Measurements from ENCODE around the gene TBC1D9. TPM values are rescaled to one million over a fixed set of nuclear protein-coding genes. Genes with fewer than 3 reads are reported as not detected.

The TBC1D9 gene
- total RNA-seq, 1 experiment from 2014 or later, result 0.70 TPM

GRCh38 chr4:140702096-140702757 lies 54.0 kb downstream of the TBC1D9 start:
- DNase-seq (ENCODE audit: low spot score), result no peak
- ChIA-PET POLR2A (no interaction called here), CTCF (interaction anchor here (1.4 kb wide), 1 partner anchor 41 kb away, joined by 3 read pairs; no protein-coding TSS in a partner anchor)
- Mint-ChIP-seq H3K4me1 (peaks cover 10% of the 10 kb centered on the region), H3K27me3 (ENCODE audit: low read depth) (peaks cover 2% of the 10 kb centered on the region; the same call in 1 of the 2 replicates), H3K9me3 (no peaks in the 10 kb centered on the region), H3K36me3 (no peaks in the 10 kb centered on the region), H3K4me3 (no peak overlapping the region), H3K27ac (no peak overlapping the region)
- no peak for ATAC-seq
- TF ChIP-seq ERG (CRISPR knock-in tag; IDR thresholded peaks at IDR 0.05) (no peak), ZNF317 (CRISPR knock-in tag; IDR thresholded peaks at IDR 0.05; ENCODE audit: borderline replicate concordance, low read depth) (no peak)

- ChIA-PET POLR2A (no interaction called here), CTCF (no interaction called here)
- H3K36me3 Mint-ChIP-seq, result no peaks in the 10 kb centered on the region
- DNase-seq (ENCODE audit: low spot score) (no peak), ATAC-seq (no peak)
- peaks cover 10% of the 10 kb centered on the region for H3K4me1 Mint-ChIP-seq
- TF ChIP-seq ATF6 (CRISPR knock-in tag; IDR thresholded peaks at IDR 0.05) (no peak), E2F4 (CRISPR knock-in tag; IDR thresholded peaks at IDR 0.05; ENCODE audit: borderline replicate concordance, low read depth) (no peak), FOXP4 (CRISPR knock-in tag; IDR thresholded peaks at IDR 0.05) (no peak), ZNF425 (CRISPR knock-in tag; conservative IDR thresholded peaks at IDR 0.05) (no peak), CBFB (CRISPR knock-in tag; IDR thresholded peaks at IDR 0.05; ENCODE audit: low read depth) (no peak), CTCF (IDR thresholded peaks at IDR 0.05) (no peak), GABPB1 (CRISPR knock-in tag; IDR thresholded peaks at IDR 0.05) (no peak), TEAD1 (CRISPR knock-in tag; IDR thresholded peaks at IDR 0.05) (no peak), GRHL2 (CRISPR knock-in tag; IDR thresholded peaks at IDR 0.05; ENCODE audit: insufficient replicate concordance, severe bottlenecking) (no peak), NFYB (CRISPR knock-in tag; conservative IDR thresholded peaks at IDR 0.05; ENCODE audit: low read depth) (no peak)
- peaks cover 2% of the 10 kb centered on the region; the same call in 1 of the 2 replicates for H3K27me3 Mint-ChIP-seq (ENCODE audit: low read depth)
- no peak overlapping the region for H3K4me3 Mint-ChIP-seq
- no peaks in the 10 kb centered on the region for H3K9me3 Mint-ChIP-seq
- no peak overlapping the region for H3K27ac Mint-ChIP-seq
Observed at GRCh38 chr4:140701071-140701470, 55.1 kb downstream of the TBC1D9 start.

Measured in WTC11 (cell line).